WERI-Rb-1 (cell line): Measurements from ENCODE around the gene AOPEP.
A peak's percentile ranks its signal among the peaks of the same experiment; 100 is the strongest.

Source experiments
- DNase-seq: peaks from one replicate; pipeline ENCODE4 v3.0.0-alpha.2; 2020
- H3K27ac ChIP-seq: fragments of 250-450 bp; sonication (Bioruptor Pico); 2 replicates; pipeline ENCODE4 v1.5.1; 2020; ENCODE audit warnings: mild to moderate bottlenecking, moderate library complexity
- H3K27me3 ChIP-seq: fragments of 250-450 bp; sonication (Bioruptor Pico); 2 replicates; pipeline ENCODE4 v1.5.1; 2021; ENCODE audit warnings: mild to moderate bottlenecking, low read depth, moderate library complexity; ENCODE audit not compliant: insufficient read depth, severe bottlenecking
- H3K36me3 ChIP-seq: fragments of 250-450 bp; sonication (Bioruptor Pico); 2 replicates; pipeline ENCODE4 v1.5.1; 2020; ENCODE audit warnings: mild to moderate bottlenecking, moderate library complexity
- H3K4me3 ChIP-seq: 2 replicates; pipeline ENCODE4 v1.5.1; 2011; ENCODE audit warnings: low read depth, mild to moderate bottlenecking, control low read depth, low read length
- H3K9me3 ChIP-seq: fragments of 250-450 bp; sonication (Bioruptor Pico); 2 replicates; pipeline ENCODE4 v1.5.1; 2021; ENCODE audit warnings: mild to moderate bottlenecking, moderate library complexity; ENCODE audit not compliant: severe bottlenecking
- TF ChIP-seq, protein P1 (sequence below): IDR thresholded peaks from 2 replicates; pipeline ENCODE4 v1.5.1; 2011; ENCODE audit warnings: low read depth, mild to moderate bottlenecking, control low read depth, inconsistent platforms, low read length

Gene AOPEP

GRCh38 chr9:95030344-95030743, 303.8 kb downstream of the AOPEP start:
- peaks cover 24% of the 10 kb centered on the region for H3K36me3 ChIP-seq
- DNase-seq = no peak
- TF ChIP-seq, protein P1, sequence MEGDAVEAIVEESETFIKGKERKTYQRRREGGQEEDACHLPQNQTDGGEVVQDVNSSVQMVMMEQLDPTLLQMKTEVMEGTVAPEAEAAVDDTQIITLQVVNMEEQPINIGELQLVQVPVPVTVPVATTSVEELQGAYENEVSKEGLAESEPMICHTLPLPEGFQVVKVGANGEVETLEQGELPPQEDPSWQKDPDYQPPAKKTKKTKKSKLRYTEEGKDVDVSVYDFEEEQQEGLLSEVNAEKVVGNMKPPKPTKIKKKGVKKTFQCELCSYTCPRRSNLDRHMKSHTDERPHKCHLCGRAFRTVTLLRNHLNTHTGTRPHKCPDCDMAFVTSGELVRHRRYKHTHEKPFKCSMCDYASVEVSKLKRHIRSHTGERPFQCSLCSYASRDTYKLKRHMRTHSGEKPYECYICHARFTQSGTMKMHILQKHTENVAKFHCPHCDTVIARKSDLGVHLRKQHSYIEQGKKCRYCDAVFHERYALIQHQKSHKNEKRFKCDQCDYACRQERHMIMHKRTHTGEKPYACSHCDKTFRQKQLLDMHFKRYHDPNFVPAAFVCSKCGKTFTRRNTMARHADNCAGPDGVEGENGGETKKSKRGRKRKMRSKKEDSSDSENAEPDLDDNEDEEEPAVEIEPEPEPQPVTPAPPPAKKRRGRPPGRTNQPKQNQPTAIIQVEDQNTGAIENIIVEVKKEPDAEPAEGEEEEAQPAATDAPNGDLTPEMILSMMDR = no peak

GRCh38 chr9:95030920-95031642, 304.6 kb downstream of the AOPEP start:
- DNase-seq = no peak
- Histone ChIP-seq H3K27me3 (no peaks in the 10 kb centered on the region), H3K4me3 (no peak overlapping the region), H3K36me3 (peaks cover 28% of the 10 kb centered on the region), H3K27ac (peak overlapping the region; percentile 50), H3K9me3 (no peaks in the 10 kb centered on the region)
- TF ChIP-seq, protein P1 = no peak

More at GRCh38 chr9:95030344-95030743, 303.8 kb downstream of the AOPEP start:
- H3K27me3 ChIP-seq = no peaks in the 10 kb centered on the region
- H3K27ac ChIP-seq = no peak overlapping the region
- no peaks in the 10 kb centered on the region for H3K9me3 ChIP-seq
- no peak overlapping the region for H3K4me3 ChIP-seq

DNA sequence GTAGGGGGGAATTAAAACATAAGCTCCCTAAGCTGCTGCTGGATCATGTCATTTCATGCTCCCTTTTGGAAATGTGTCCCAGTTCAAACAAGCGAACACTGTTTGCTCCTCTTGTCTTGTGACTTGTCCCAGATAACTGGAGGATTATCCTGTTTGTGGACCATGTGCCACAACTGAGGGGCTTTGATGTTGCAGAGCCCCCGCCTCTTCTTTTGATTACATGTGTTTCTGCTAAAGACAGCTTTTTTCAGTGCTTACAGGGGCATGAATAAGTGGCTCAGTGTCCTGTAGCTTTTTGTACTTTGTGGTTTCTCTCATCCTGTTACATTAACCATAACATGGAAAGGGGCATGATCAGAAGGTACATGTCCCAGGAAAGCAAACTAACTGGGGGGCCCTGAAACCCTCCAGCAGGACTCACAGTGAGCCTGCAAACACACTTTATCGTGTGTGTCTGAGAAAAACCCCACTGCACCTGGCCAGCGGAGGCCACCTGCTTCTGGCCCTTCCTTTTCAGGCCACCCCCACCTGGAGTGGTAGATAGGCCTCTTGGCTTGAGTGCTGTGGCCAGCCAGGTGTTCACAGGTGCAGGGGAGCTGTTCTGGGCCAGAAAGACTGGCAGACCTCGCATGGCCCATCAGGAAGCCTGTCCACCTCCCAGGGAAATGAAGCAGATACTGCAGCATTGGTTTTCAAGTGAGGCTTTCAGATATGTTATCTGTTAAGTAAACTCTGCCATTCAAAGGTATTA, 305.4 kb downstream of the AOPEP start:
- Histone ChIP-seq H3K27me3 (no peaks in the 10 kb centered on the region), H3K27ac (peak overlapping the region; percentile 50), H3K36me3 (peaks cover 27% of the 10 kb centered on the region), H3K4me3 (no peak overlapping the region), H3K9me3 (no peaks in the 10 kb centered on the region)
- TF ChIP-seq, protein P1 = no peak
- peak; percentile 58 for DNase-seq

DNA sequence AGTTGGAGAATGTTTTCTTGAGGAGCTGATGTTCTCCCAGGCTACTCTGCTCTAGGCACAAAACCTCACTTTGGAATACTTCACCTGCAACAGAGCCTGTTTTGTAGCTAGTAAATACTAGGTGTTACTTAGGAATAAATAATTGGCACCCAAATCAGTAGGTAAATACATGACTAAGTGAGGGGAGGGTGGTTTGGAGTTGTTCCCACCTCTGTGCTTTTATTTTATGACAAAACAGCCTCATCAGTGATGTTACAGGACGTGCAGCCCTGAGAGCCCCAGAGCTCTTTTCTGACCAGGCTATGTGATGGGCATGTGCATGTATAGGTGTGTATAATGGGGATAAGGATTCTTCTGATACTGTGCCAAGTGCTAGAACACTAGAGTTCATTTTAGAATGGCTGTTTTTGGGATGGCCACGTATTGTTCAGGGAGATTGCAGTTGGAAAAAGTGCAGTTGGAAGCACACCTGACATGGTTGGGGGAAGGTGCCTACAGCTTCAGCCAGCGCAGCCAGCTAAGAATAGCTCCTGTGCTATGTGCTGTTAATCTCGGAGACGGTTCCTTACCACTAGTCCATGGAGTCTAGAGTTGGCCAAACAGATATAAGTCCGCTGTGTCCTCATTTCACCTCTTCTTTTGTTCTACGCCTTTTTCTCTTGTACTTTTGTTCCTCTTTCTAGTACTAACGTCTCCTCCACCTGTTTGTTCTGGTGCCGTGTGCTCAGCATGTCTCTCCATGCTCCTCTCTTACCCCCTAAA, 306.3 kb downstream of the AOPEP start:
- H3K27ac ChIP-seq = no peak overlapping the region; the same call in 1 of the 2 replicates
- H3K9me3 ChIP-seq = no peaks in the 10 kb centered on the region
- H3K36me3 ChIP-seq = peaks cover 32% of the 10 kb centered on the region
- H3K4me3 ChIP-seq = no peak overlapping the region
- DNase-seq = no peak
- TF ChIP-seq, protein P1 = no peak
- no peaks in the 10 kb centered on the region for H3K27me3 ChIP-seq

GRCh38 chr9:95035846-95036245, 309.3 kb downstream of the AOPEP start:
- H3K36me3 ChIP-seq = peaks cover 33% of the 10 kb centered on the region
- H3K9me3 ChIP-seq = no peaks in the 10 kb centered on the region
- H3K27ac ChIP-seq = no peak overlapping the region
- DNase-seq = no peak
- H3K27me3 ChIP-seq = no peaks in the 10 kb centered on the region
- no peak overlapping the region for H3K4me3 ChIP-seq
- TF ChIP-seq, protein P1 = no peak
